HepG2 (cell line): ENCODE results near the gene AHNAK. TPM values are rescaled to one million over a fixed set of nuclear protein-coding genes. Genes with fewer than 3 reads are reported as not detected.
A peak's percentile ranks its signal among the peaks of the same experiment; 100 is the strongest.

Source experiments
- ETV5 ChIP-seq: IDR thresholded peaks from 2 replicates; pipeline ENCODE4 v1.6.1; 2018; ENCODE audit warnings: missing biosample characterization, missing genetic modification reagents, inconsistent platforms, borderline replicate concordance
- GATAD2A ChIP-seq: IDR thresholded peaks from 2 replicates; pipeline ENCODE4 v1.6.1; 2016
- IKZF4 ChIP-seq: sonication (generic); formaldehyde crosslinking; IDR thresholded peaks from 2 replicates; pipeline ENCODE4 v1.5.1; 2020; ENCODE audit warnings: borderline replicate concordance, mild to moderate bottlenecking, low read depth, missing genetic modification reagents; ENCODE audit errors: not compliant biosample characterization
- MAFF ChIP-seq: IDR thresholded peaks from 2 replicates; pipeline ENCODE4 v1.6.1; 2011; ENCODE audit warnings: low read depth, low read length, improper control_type of control experiment
- MEF2D ChIP-seq: sonication (generic); formaldehyde crosslinking; IDR thresholded peaks from 2 replicates; pipeline ENCODE4 v1.5.1; 2020; ENCODE audit warnings: mild to moderate bottlenecking, missing genetic modification reagents
- MYPOP ChIP-seq: sonication (generic); formaldehyde crosslinking; IDR thresholded peaks from 2 replicates; pipeline ENCODE4 v1.8.1; 2023; ENCODE audit warnings: mild to moderate bottlenecking, moderate library complexity, missing genetic modification reagents
- NONO ChIP-seq, 2 experiments: fragments of 450-650 bp in 1 of 2; sonication (generic) in 1 of 2; formaldehyde crosslinking in 1 of 2; IDR thresholded peaks in 1 of 2; conservative IDR thresholded peaks in 1 of 2; 2 replicates each; pipeline versions ENCODE4 v1.6.1 to v1.8.0; 2017 to 2022; ENCODE audit warnings: mild to moderate bottlenecking in 1 of 2, missing genetic modification reagents in 1 of 2, moderate library complexity in 1 of 2
- PAX8 ChIP-seq: sonication (generic); formaldehyde crosslinking; IDR thresholded peaks from 2 replicates; pipeline ENCODE4 v1.8.0; 2022; ENCODE audit warnings: mild to moderate bottlenecking, missing genetic modification reagents, borderline replicate concordance
- RXRA ChIP-seq: sonication (generic); formaldehyde crosslinking; IDR thresholded peaks from 2 replicates; pipeline ENCODE4 v1.5.1; 2020; ENCODE audit warnings: missing genetic modification reagents
- TARDBP ChIP-seq: sonication (generic); formaldehyde crosslinking; IDR thresholded peaks from 2 replicates; pipeline ENCODE4 v1.8.0; 2022; ENCODE audit warnings: mild to moderate bottlenecking, missing genetic modification reagents
- ZFAT ChIP-seq: sonication (generic); formaldehyde crosslinking; conservative IDR thresholded peaks from 2 replicates; pipeline ENCODE4 v1.8.1; 2023; ENCODE audit warnings: missing genetic modification reagents, inconsistent platforms
- ZFP36L2 ChIP-seq: sonication (generic); formaldehyde crosslinking; IDR thresholded peaks from 2 replicates; pipeline ENCODE4 v1.4.0; 2020; ENCODE audit warnings: missing genetic modification reagents
- ZNF12 ChIP-seq: sonication (generic); formaldehyde crosslinking; IDR thresholded peaks from 2 replicates; pipeline ENCODE4 v1.5.0; 2020; ENCODE audit warnings: missing genetic modification reagents
- ZNF24 ChIP-seq: fragments of 450-650 bp; IDR thresholded peaks from 2 replicates; pipeline ENCODE4 v1.6.1; 2017; ENCODE audit warnings: antibody characterized with exemption, mild to moderate bottlenecking
- ZNF3 ChIP-seq: IDR thresholded peaks from 2 replicates; pipeline ENCODE4 v1.7.0; 2017; ENCODE audit warnings: inconsistent platforms
- ZNF326 ChIP-seq: sonication (generic); formaldehyde crosslinking; IDR thresholded peaks from 2 replicates; pipeline ENCODE4 v1.4.0; 2020; ENCODE audit warnings: missing genetic modification reagents, borderline replicate concordance
- ZNF558 ChIP-seq: sonication (generic); formaldehyde crosslinking; IDR thresholded peaks from 2 replicates; pipeline ENCODE4 v1.9.0; 2022; ENCODE audit warnings: mild to moderate bottlenecking, missing genetic modification reagents, borderline replicate concordance
- ZNF605 ChIP-seq: sonication (generic); formaldehyde crosslinking; IDR thresholded peaks from 2 replicates; pipeline ENCODE4 v1.8.0; 2022; ENCODE audit warnings: mild to moderate bottlenecking, missing genetic modification reagents
- ZNF629 ChIP-seq: sonication (generic); formaldehyde crosslinking; conservative IDR thresholded peaks from 2 replicates; pipeline ENCODE4 v1.5.0; 2020; ENCODE audit warnings: missing genetic modification reagents
- ZSCAN29 ChIP-seq: sonication (generic); formaldehyde crosslinking; conservative IDR thresholded peaks from 2 replicates; pipeline ENCODE4 v1.4.0; 2020; ENCODE audit warnings: mild to moderate bottlenecking, missing genetic modification reagents
- polyA plus RNA-seq, 8 experiments: library from polyadenylated mRNA; depleted of rRNA in 3 of 8; stranded (reverse) in 7 of 8; unstranded in 1 of 8; fragments of >200 nt; fragmentation: Illumina TruSeq in 4 of 8; extraction: Trizol in 4 of 8; gene quantifications; 2 replicates each; pipeline versions ENCODE4 v1.2.1 to v1.2.3, GENCODE V29; 2011 to 2016; ENCODE audit warnings: low read depth in 4 of 8, missing spikeins in 1 of 8, mixed read lengths in 1 of 8; ENCODE audit not compliant: insufficient read depth in 1 of 8
- total RNA-seq, 5 experiments: library from RNA; depleted of rRNA; stranded (reverse); fragments of >200 nt; fragmentation: Illumina TruSeq; extraction: Trizol; gene quantifications; 2 replicates each; pipeline ENCODE4 v1.2.3, GENCODE V29; 2016; ENCODE audit warnings: low read depth in 1 of 5
- TF ChIP-seq, protein P1 (sequence below): sonication (generic); formaldehyde crosslinking; IDR thresholded peaks from 2 replicates; pipeline ENCODE4 v1.8.0; 2022; ENCODE audit warnings: missing genetic modification reagents, mild to moderate bottlenecking, moderate library complexity, borderline replicate concordance
- TF ChIP-seq, protein P2 (sequence below): sonication (generic); formaldehyde crosslinking; IDR thresholded peaks from 2 replicates; pipeline ENCODE4 v1.4.0; 2020; ENCODE audit warnings: missing genetic modification reagents, mild to moderate bottlenecking, borderline replicate concordance
- TF ChIP-seq, protein P3 (sequence below): sonication (generic); formaldehyde crosslinking; IDR thresholded peaks from 2 replicates; pipeline ENCODE4 v1.4.0; 2020; ENCODE audit warnings: missing genetic modification reagents, mild to moderate bottlenecking, borderline replicate concordance

AHNAK gene
- total and polyA plus RNA-seq, 2 of the 13 experiments (the other 11 are each of a cell fraction or from before 2014, with no cell fraction given) = 23.4 to 25.0 TPM

DNA sequence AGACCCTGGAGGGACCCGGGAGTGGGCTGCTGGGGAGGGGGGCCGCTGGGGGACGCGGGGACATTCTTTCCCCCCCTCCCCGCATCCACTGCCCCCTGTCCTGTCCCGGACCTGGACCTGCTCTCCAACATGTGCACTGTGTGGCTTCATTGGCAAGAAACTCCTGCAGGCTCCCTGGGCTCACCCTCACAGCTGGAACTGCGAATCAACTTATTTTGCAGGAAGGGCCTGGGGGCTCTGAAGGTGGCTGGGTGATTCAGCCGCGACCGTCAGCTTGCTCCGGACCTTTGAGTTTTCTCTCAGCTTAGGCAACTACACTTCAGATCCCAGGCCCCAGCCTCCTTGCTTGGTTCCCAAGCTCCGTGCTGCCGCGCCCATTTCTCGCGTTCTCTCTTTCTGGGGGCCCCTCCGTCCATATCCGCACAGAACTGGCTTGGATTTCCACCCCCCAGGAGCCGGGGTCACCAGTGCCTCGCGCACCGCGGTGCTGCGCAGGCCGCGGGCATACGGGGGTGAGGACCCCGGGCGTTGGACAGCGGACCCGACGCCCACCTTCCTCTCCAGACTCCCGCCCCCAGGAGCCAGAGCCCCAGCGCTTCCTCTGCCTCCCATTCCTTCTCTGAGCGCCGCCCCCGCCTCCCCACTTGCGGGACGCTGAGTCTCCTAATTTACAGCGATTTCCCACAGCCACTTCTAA is 471 bp upstream of the AHNAK start (continued):
- TF ChIP-seq, protein P1, sequence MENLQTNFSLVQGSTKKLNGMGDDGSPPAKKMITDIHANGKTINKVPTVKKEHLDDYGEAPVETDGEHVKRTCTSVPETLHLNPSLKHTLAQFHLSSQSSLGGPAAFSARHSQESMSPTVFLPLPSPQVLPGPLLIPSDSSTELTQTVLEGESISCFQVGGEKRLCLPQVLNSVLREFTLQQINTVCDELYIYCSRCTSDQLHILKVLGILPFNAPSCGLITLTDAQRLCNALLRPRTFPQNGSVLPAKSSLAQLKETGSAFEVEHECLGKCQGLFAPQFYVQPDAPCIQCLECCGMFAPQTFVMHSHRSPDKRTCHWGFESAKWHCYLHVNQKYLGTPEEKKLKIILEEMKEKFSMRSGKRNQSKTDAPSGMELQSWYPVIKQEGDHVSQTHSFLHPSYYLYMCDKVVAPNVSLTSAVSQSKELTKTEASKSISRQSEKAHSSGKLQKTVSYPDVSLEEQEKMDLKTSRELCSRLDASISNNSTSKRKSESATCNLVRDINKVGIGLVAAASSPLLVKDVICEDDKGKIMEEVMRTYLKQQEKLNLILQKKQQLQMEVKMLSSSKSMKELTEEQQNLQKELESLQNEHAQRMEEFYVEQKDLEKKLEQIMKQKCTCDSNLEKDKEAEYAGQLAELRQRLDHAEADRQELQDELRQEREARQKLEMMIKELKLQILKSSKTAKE = no peak
- no peak for TF ChIP-seq PAX8 (CRISPR knock-in tag)
- TF ChIP-seq ETV5 (CRISPR knock-in tag) = no peak
- TF ChIP-seq NONO (IDR thresholded peaks at IDR 0.05) = no peak
- TF ChIP-seq NONO (CRISPR knock-in tag; conservative IDR thresholded peaks at IDR 0.05) = 0 out of 2 replicates have a peak, but pooled peaks have one; percentile 12
- TF ChIP-seq IKZF4 (CRISPR knock-in tag) = no peak
- no peak for TF ChIP-seq ZNF558 (CRISPR knock-in tag)
- TF ChIP-seq, protein P2, sequence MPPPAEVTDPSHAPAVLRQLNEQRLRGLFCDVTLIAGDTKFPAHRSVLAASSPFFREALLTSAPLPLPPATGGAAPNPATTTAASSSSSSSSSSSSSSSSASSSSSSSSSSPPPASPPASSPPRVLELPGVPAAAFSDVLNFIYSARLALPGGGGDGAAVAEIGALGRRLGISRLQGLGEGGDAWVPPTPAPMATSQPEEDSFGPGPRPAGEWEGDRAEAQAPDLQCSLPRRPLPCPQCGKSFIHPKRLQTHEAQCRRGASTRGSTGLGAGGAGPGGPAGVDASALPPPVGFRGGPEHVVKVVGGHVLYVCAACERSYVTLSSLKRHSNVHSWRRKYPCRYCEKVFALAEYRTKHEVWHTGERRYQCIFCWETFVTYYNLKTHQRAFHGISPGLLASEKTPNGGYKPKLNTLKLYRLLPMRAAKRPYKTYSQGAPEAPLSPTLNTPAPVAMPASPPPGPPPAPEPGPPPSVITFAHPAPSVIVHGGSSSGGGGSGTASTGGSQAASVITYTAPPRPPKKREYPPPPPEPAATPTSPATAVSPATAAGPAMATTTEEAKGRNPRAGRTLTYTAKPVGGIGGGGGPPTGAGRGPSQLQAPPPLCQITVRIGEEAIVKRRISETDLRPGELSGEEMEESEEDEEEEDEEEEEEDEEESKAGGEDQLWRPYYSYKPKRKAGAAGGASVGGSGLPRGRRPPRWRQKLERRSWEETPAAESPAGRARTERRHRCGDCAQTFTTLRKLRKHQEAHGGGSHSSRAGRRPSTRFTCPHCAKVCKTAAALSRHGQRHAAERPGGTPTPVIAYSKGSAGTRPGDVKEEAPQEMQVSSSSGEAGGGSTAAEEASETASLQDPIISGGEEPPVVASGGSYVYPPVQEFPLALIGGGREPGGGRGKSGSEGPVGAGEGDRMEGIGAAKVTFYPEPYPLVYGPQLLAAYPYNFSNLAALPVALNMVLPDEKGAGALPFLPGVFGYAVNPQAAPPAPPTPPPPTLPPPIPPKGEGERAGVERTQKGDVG (CRISPR knock-in tag) = no peak
- TF ChIP-seq MEF2D = no peak
- no peak for TF ChIP-seq ZNF605 (CRISPR knock-in tag)
- no peak for TF ChIP-seq ZNF3 (CRISPR knock-in tag)
- no peak for TF ChIP-seq ZFAT (CRISPR knock-in tag)
- no peak for TF ChIP-seq ZNF24
- TF ChIP-seq ZFP36L2 (CRISPR knock-in tag) = peak; percentile 39; the same call in 1 of the 2 replicates
- TF ChIP-seq ZNF326 = no peak
- peak; percentile 43; the same call in 1 of the 2 replicates for TF ChIP-seq ZNF629
- TF ChIP-seq, protein P3, sequence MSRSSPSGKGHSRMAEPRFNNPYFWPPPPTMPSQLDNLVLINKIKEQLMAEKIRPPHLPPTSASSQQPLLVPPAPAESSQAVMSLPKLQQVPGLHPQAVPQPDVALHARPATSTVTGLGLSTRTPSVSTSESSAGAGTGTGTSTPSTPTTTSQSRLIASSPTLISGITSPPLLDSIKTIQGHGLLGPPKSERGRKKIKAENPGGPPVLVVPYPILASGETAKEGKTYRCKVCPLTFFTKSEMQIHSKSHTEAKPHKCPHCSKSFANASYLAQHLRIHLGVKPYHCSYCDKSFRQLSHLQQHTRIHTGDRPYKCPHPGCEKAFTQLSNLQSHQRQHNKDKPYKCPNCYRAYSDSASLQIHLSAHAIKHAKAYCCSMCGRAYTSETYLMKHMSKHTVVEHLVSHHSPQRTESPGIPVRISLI (CRISPR knock-in tag) = no peak
- TF ChIP-seq GATAD2A (CRISPR knock-in tag) = no peak
- TF ChIP-seq MAFF = no peak
- TF ChIP-seq ZNF12 (CRISPR knock-in tag) = no peak
- TF ChIP-seq ZSCAN29 (CRISPR knock-in tag) = no peak
- TF ChIP-seq RXRA = peak; percentile 46; the same call in 1 of the 2 replicates
- no peak for TF ChIP-seq MYPOP (CRISPR knock-in tag)
- no peak for TF ChIP-seq TARDBP
